Mesenchymal stem cell (in vitro differentiated cells and primary cell): ENCODE results near the gene HMGA1. TPM values are rescaled to one million over a fixed set of nuclear protein-coding genes. Genes with fewer than 3 reads are reported as not detected.

Source experiments
- small RNA-seq: library from polyadenylated mRNA; stranded (forward); fragments of <200 nt; extraction: miRNeasy Mini kit (QIAGEN cat#:217004); gene quantifications from one replicate; pipeline ENCODE3, GENCODE V24; 2013; ENCODE audit warnings: low read depth

The HMGA1 gene

Small RNA genes within 50 kb of the gene (small RNA-seq; reads per million reads assigned to genes)
- gene MIR6835: not detected
